ENCODE data around the gene KLHL17.
"Not testable (repeated sequence)": the region's sequence is repeated elsewhere in the genome, so short reads cannot be mapped to it uniquely, and the experiment has no call there.

The KLHL17 gene

DNA sequence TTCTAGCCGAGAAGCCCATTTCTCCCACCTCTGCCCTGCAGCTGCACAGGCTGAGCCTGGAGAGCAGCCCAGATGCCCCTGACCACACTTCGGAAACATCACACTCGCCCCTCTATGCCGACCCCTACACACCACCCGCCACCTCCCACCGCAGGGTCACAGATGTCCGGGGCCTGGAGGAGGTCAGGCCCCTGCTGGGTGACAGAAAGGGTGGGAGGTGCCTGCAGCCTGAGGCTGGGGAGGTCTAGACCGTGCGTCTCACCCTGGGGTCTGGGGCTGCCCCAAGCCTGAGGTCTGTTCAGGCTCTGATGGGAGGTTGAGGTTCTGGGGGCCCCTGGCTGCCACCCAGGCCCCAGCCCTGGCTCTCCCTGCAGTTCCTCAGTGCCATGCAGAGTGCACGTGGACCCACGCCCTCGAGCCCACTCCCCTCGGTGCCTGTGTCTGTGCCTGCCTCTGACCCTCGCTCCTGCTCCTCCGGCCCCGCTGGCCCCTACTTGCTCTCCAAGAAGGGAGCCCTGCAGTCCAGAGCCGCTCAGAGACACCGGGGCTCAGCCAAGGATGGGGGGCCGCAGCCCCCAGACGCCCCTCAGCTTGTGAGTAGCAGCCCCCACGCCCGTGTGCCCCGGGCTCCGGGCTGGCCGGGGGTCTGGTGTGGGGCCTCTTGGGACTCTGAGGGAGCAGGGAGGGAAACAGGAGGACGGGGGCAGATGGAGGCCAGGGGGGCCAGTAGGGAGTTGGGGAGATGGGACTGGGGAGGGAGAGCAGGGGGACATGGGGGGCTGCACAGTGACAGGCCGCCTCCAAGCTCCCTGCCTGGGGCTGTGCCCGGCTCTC, 13.3 kb downstream of the KLHL17 start:
- no peak for DNase-seq (ENCODE audit: low read depth, low spot score)
- H3K4me3 ChIP-seq (ENCODE audit: low read length): no peak overlapping the region

DNA sequence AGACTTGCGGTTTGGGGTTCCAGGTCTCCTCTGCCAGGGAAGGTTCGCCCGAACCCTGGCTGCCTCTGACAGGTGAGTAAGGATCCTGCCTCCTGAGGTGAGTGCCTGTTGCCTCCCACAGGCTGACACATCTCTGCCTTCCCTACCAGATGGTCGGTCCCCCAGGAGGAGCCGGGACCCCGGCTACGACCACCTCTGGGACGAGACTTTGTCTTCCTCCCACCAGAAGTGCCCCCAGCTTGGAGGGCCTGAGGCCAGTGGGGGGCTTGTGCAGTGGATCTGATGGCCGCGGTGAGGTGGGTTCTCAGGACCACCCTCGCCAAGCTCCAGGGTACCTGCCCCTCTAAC, 13.9 kb downstream of the KLHL17 start:
- no peak for DNase-seq (ENCODE audit: low read depth, low spot score)
- H3K4me3 ChIP-seq (ENCODE audit: low read length): no peak overlapping the region

DNA sequence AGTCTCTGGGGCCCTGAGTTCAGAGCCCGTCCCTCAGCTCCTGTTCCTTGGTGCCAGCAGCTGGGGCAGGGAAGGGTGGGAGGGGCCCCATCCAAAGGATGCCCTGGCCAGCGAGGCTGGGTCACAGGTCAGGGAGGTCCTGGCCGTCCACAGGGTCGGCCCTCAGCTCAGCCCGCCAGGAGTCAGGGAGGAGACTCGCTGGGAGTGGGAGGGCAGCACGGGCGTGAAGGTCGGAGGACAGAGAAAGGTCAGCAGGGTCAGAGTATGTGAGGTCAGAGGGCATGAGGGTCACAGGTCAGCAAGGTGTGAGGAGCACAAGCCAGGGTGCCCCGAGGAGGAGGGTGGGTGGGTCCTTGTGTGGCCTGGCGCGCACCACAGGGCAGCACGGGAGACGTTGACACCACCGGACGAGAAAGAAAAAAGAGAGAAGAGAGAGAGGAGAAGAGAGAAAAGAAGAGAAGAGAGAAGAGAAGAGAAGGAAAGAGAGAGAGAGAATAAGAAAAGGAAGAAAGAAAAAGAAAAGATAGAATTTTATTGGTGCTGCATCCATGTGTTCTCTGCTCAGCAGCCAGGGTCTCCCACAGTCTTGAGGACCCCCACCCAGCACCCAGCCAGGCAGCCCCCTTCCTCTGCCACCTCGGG, 14.4 kb downstream of the KLHL17 start:
- DNase-seq (ENCODE audit: low read depth, low spot score): no peak
- no peak overlapping the region for H3K4me3 ChIP-seq (ENCODE audit: low read length)

DNA sequence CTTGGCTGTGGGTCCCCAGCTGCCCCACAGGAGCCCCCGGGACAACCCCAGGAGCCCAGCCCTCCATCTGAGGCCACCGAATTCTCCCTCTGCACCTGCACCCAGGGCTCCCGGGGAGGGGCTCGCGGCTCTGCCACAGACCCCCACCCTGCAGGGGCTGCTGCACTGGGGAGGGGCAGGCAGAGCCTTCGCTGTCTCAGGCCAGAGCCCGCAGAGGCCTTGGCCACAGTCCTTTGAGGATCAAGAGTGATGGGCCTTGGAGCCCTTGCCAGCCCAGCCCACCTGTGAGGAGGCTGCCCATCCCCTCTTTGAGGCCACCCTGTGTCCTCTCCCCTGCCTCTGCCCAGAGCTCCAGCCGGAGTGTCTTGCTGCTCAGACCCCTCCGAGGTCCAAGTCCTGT, 15.0 kb downstream of the KLHL17 start:
- no peak for DNase-seq (ENCODE audit: low read depth, low spot score)
- no peak overlapping the region for H3K4me3 ChIP-seq (ENCODE audit: low read length)

DNA sequence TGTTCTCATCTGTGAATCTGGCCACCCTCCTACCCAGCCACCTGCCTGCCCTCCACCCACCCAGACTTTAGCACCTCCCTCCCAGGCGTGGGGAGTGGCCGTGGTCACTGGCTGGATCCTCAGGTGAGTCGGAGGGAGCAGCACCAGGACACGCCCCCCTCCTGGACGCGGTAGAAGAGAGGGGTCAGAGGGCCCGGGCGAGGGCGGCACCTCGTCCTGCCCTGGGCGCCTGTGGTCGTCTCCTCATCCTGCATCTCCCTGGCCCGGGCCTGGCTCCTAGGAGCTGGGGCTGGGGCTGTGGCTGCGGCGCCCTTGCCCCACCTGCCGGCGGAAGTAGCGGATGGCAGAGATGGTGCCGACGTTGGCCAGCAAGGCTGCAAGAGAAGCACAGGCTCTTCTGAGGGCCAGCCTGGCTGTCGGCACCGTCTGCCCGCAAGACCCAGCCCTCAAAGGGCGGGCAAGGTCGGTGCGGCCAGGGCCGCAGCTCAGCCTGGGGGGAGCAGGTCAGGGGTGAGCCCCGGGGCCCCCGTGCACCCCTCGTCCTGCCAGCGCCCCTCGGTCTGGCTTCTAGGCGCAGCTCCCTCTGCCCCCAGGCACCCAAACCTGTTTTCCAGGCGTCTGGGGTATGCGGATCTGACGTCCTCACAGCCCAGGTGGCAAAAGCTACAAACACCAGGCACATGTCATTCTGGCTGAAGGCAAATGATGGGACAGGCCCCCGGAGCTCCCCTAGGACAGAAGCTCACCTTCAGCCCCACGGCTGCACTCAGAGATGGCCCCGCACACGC, 15.7 kb downstream of the KLHL17 start:
- peak overlapping the region; percentile 51 for H3K4me3 ChIP-seq (ENCODE audit: low read length)

DNA sequence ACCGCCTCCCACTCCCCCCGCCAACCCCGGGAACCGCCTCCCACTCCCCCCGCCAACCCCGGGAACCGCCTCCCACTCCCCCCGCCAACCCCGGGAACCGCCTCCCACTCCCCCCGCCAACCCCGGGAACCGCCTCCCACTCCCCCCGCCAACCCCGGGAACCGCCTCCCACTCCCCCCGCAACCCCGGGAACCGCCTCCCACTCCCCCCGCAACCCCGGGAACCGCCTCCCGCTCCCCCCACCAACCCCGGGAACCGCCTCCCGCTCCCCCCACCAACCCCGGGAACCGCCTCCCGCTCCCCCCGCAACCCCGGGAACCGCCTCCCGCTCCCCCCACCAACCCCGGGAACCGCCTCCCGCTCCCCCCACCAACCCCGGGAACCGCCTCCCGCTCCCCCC, 16.4 kb downstream of the KLHL17 start:
- H3K4me3 ChIP-seq (ENCODE audit: low read length); DNase-seq (ENCODE audit: low read depth, low spot score): not testable (repeated sequence)

More for the DNA sequence above, 15.7 kb downstream of the KLHL17 start:
- DNase-seq (ENCODE audit: low read depth, low spot score): no peak

DNA sequence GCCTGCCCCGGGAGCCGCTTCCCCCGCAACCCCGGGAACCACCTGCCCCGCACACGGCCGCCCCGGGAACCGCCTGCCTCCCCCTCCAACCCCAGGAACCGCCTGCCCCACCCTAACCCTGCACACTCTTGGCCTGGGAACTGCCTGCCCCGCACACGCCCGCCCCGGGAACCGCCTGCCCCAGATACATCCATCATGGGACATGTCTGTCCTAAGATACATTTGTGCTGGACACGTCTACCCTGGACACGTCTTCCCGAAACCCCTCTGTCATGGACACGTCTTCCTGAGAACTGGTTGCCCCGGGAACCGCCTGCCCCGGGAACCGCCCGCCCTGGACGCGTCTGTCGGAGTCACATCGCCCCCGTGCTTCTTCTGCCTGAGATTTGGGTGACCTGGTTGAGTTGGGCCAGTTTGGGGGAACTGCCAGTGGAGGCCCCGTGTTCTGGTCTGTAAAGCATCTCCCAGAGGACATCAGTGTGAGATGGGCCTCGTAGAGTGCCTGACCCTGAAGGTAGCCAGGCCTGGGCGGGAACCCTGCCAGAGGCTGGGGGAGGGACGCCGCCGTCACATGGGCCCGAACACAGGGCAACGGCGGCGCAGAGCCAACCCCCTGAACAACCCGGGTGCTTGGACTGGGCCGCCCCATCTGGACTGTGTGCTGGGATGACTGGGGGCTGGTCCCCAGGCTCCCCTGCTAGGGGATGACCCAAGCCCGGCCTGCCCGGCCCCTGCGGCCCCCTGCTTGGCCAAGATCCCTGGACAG, 17.9 kb downstream of the KLHL17 start:
- H3K4me3 ChIP-seq (ENCODE audit: low read length): no peak overlapping the region
- no peak for DNase-seq (ENCODE audit: low read depth, low spot score)

DNA sequence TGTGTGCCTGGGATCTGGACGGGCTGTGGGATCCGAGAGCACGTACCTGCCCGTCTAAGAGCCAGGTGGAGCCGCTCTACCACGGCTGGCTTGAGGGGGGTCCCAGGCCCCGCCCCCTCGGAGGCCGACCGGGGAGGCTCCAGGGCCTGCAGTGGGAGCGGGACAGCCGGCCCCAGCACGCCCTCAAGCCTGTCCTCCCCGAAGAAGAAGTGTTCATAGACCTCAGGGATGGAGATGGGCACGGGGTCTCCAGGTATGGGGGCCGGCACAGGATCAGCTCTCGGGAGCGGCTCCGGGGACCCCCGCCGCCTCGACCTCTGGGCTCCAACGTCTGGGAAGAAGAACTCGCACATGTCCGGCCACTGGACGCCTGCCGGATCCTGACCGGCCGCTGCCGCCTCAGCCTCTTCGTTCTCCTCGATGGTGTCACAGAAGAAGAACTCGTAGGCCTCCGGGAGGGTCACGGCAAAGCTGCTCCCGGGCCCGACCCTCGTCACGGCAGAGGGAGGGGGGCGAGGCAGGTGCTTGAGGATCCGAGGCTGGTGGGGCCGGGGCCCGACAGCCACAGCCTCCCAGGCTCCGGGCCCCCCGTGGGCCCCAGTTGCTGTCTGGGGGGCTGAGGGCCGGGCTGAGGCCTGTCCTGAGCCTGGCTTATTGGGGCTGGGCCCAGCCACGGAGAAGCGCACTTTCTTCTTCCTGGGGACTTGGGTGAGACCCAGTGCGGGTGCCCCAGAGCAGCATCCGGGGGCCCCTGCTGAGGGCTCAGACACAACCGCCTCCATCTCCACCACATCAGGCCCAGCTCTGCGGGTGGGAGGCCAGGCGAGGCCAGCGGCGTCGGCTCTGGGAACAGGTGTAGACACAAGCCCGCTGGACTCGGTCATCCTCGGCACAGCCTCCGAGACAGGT, 18.7 kb downstream of the KLHL17 start:
- no peak for DNase-seq (ENCODE audit: low read depth, low spot score)
- H3K4me3 ChIP-seq (ENCODE audit: low read length): no peak overlapping the region

DNA sequence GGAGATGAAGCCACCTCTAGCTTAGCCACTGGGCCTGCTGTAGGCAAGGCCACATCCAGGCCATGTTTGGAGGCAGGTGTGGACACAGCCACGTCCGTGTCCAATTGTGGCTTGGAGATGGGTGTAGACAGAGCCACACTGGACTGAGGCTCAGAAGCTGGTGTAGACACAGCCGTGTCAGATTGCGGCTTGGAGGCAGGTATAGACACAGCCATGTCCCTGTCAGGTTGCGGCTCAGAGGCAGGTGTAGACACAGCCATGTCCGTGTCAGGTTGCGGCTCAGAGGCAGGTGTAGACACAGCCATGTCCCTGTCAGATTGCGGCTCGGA, 19.3 kb downstream of the KLHL17 start:
- H3K4me3 ChIP-seq (ENCODE audit: low read length): no peak overlapping the region
- DNase-seq (ENCODE audit: low read depth, low spot score): no peak

DNA sequence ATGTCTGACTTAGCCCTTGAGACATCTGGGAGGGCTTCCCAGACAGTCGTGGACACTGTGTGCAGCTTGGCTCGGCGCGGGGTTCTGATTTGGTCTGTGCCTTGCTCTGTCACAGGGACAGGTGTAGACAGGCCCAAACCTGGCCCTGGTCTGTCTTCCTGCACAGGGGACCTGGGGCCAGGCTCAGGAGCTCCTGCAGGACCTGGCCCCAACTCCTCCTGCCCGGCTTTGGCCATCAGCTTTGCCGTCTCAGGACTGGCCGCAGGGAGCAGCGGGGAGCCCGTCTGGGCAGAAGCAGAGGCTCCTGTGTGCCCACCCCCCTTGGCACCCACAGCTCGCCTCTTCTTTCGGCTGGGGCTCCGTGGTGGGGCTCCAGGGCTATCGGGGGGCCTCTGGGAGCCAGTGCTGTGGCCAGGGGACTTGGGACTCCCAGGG, 19.8 kb downstream of the KLHL17 start:
- H3K4me3 ChIP-seq (ENCODE audit: low read length): no peak overlapping the region
- DNase-seq (ENCODE audit: low read depth, low spot score): no peak

DNA sequence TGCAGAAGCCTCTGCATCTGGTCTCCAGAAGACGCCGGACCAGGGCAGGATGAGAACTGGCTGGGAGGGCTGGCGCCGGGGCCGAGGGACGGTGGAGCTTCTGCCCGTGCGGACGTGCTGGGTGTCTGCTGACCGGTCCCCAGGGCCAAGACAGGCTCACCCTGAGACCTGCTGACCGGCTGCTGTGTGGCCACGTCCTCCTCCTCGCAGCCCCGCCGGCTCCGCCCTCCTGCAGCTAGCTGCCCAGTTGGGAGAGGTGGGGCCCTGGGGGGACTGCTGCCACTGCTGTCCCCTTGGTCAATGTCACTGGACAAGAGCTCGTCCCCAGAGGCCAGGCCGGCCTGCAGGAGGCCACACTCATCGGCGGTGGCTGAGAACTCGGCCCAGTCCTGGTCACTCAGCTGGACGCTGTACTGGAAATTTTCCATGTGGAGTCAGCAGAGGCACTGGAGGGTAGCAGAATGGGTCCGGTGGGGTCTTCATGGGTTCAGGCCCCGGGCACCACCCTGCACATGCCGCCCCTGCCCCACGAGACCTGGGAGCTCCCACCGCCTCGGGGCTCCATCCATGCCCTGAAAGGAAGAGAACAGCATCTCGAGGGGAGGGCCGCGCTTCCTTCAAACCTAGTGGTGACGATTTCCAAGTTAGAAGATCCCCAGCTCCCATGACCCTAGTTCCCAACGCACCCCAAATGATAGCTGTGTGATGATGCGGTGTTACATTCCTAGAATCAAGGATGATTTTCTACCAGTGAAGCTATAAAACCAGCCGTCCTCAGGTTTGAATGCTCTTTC, 20.4 kb downstream of the KLHL17 start:
- no peak for DNase-seq (ENCODE audit: low read depth, low spot score)
- no peak overlapping the region for H3K4me3 ChIP-seq (ENCODE audit: low read length)

DNA sequence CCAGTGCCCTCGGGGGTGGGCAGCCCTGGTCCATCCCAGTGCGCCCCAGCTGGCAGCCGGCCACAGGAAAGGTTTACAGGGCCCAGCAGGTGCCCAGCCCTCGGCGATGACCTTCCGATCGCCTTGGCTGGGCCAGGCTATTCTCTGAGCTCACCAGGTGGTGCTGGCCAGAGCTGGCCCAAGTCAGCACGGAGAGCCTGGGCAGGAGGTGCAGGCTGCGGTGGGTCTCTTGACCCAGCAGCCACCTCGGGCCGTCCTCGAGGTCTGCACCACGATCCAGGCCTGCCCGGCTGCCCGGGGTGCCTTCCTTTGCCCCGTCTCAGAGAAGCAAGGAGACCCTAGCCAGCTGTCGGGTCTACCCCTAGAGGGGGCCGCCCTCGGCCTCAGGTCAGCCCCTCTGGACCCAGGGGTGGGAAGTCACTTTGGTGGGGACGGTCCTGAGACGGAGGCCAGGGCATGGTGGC, 21.1 kb downstream of the KLHL17 start:
- H3K4me3 ChIP-seq (ENCODE audit: low read length): no peak overlapping the region
- no peak for DNase-seq (ENCODE audit: low read depth, low spot score)

DNA sequence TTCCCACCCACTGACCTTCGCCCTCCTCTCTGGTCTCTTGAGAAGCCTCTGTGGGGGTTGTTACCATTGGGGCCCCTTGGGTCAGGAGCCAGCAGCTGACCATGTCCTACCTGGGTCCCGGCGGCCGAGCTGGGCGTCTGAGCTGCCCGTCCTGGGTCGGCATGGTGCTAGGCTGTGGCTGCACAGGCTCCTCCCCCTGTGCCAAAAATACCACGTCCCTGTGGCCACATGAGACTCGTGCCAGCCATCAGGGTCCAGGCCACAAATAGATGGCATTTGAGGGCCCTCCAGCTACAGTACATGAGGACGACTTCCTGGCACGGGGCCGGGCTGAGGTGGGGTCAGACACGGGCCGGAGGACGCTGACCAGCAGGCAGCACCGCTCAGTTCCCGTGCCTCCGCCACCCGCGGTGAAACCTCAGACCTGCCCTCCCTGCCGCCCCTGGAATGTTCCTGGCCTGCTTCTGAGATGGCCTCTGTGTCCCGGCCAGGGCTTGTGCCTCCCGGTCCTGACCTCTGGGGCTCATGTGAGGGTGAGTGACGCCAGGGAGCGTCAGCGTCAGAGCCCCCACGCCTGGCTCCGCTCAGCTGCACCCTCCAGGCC, 21.7 kb downstream of the KLHL17 start, which contains the start of gene PERM1:
PERM1 (minus strand) TSS at position 139 of the 604 bp plus-strand sequence. CDS start 1,064 bp downstream, outside the sequence.
- no peak for DNase-seq (ENCODE audit: low read depth, low spot score)
- no peak within 1 kb of the TSS for H3K4me3 ChIP-seq (ENCODE audit: low read length)

DNA sequence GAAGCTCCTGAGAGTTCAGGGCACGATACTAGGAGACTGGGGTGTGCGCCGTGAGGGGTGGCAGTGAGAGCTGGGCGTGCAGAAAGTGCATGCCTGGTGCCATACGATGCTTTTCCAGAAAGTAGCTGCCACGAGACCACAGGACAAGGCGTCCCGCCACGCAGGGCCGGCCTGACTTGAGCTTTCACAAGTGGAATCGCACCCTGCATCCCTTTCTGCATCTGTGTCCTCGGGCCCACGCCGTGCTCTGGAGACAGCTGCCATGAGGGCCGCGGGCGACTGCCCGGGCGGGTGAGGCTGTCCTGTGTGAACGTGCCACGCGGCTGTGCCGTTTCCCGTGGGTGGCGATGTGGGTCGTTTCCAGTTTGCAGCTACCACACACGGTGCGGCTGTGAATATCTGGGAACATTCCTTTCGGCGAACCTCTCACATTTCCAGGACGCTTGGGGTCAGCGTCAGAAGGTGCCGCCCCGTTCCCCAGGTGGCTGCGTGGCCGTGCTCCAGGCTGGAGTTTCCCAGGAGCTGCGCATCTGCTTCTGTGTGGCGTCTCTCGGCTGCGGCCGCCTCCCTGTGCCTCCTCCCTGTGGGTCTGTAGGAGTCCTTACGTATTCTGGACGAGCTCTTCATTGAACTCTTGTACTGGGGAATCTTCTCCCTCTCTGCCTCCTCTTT, 22.5 kb downstream of the KLHL17 start:
- DNase-seq (ENCODE audit: low read depth, low spot score): no peak
- no peak overlapping the region for H3K4me3 ChIP-seq (ENCODE audit: low read length)

DNA sequence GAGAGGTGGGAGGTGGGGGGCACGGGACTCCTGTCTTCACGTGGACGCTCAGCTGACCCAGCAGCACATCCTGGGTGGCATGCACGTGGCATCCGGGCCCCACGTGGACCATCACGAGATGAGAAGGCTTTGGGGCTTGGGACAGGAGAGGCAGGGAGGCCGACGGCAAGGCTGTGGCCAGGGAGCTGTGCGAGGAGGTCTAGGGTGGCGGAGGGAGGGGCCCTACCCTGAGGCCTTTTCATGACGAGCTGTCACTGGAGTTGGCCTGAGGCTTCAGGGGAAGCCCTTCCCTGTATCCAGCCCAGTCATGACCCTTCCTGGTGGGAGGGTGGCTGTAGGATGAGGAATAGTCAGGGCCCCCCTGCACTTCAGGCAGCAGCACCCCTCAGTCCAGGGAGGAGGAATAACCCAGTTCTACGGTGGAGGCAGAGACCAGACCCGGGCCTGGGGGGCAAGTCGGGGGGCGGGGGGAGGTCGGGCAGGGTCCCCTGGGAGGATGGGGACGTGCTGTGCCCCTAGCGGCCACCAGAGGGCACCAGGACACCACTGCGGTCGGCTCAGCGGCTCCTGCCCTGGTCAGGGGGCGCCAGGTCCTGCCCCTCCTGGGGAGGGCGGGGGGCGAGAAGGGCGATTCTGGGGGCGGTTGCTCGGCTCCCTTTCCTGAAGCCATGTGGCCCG, 23.6 kb downstream of the KLHL17 start:
- no peak overlapping the region for H3K4me3 ChIP-seq (ENCODE audit: low read length)
- DNase-seq (ENCODE audit: low read depth, low spot score): no peak

DNA sequence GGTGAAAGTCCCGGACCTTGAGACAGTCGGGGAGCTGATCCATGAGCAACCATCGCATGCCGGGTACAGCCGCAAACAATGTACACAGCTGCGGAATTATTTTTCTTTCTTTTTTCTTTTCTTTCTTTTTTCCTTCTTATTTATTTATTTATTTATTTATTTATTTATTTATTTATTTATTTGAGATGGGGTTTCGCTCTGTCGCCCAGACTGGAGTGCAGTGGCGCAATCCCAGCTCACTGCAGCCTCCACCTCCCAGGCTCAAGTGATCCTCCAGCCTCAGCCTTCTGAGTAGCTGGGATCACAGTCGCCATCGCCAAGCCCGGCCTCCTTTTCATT, 24.1 kb downstream of the KLHL17 start:
- no peak overlapping the region for H3K4me3 ChIP-seq (ENCODE audit: low read length)
- DNase-seq (ENCODE audit: low read depth, low spot score): no peak

Data from Jurkat, Clone E6-1 (cell line).